GM18526 (cell line): ENCODE measurements around the gene RAB40B.

ENCODE experiments used
- POLR2A ChIP-seq: IDR thresholded peaks from 3 replicates; pipeline ENCODE4 v1.6.1; 2011; ENCODE audit not compliant: insufficient read length; ENCODE audit errors: extremely low read depth

The RAB40B gene

DNA sequence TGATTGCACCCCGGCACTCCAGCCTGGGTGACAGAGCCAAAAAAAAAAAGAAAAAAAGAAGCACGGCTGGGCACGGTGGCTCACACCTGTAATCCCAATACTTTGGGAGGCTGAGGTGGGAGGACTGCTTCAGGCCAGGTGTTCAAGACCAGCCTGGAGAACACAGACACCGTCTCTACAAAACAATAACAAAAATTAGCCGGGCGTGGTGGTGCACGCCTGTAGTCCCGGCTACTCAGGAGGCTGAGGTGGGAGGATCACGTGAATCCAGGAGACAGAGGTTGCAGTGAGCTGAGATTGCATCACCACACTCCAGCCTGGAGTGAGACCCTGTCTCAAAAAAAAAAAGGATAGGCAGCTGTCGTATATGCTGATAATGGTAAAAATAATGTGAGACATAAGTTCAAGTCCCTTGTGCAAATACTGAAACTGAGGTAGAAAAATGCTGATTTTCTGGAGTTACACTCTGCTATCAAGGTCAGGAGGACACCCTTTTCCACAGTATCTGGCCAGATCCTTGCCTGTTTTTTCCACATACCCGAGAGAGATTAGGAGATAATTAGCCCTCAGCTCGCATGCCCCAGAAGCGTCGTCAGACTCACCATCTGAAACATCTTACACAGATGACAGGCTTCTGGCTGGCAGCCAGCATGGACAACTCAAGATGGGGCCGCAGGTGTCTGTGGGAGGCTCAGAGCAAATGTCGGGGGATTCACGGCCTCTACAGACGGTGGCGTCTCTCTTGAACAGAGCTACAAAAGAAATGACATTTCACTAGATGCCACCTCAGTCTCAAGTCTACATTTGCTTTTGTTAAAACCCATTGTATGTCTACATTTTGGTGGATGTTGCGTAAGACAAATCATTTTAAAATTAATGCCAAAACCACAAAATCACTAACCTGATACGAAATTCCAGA, 87.1 kb downstream of the RAB40B start:
- no peak for TF ChIP-seq POLR2A

GRCh38 chr17:82609655-82610054, 88.8 kb downstream of the RAB40B start:
- TF ChIP-seq POLR2A = no peak

GRCh38 chr17:82608816-82609215, 89.7 kb downstream of the RAB40B start:
- no peak for TF ChIP-seq POLR2A

DNA sequence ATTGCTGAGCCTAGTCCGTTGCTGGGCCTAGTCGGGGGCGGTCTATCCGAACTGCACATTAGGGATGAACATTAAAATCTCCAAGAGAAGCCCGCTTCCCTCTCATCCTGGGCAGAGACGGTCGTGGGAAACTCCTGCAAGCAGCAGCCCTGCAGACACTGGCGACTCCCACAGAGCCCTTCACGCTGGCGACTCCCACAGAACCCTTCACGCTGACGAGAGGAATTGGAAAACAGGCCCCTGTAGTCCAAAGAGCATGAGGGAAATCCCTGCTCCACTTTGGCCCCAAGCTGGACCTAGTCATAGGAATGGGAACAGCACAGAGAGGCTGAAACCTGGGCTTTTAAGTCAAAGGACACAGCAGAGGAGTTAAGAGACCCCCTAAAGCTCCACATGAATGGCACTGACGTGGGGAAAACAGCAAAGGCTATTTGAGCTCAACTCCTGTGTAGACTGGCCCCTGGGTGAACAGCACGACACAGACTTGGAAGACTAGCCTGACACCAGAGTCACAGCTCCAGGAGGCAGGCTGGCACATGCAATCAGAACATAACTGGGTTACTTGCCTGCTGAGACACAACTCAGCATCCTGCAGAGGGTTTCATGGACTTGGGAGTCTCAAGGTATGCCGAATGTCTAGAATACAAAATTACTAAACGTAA, 92.4 kb downstream of the RAB40B start:
- no peak for TF ChIP-seq POLR2A
